MCF 10A (cell line): ENCODE measurements around the gene MEIS2. TPM values are rescaled to one million over a fixed set of nuclear protein-coding genes. Genes with fewer than 3 reads are reported as not detected.

Experiments used
- BruUV-seq: library from RNA; stranded (reverse); fragments of 400-500 nt; replicated peaks from 2 replicates; lab custom pipeline; 2021; lab: Mats Ljungman, UMichigan
- CTCF ChIA-PET: fragments of 300-600 bp; sonication (Branson Sonifier 250); formaldehyde crosslinking; extraction: SDS; loops from one replicate; lab custom pipeline; 2021; ENCODE audit warnings: antibody characterized with exemption, inconsistent platforms; lab: Yijun Ruan, JAX
- POLR2A ChIA-PET: fragments of 300-600, 350-650 bp; sonication (Branson Sonifier 250); formaldehyde crosslinking; extraction: SDS; loops from one replicate; lab custom pipeline; 2020; ENCODE audit warnings: antibody characterized with exemption, inconsistent platforms; lab: Yijun Ruan, JAX
- DNase-seq: peaks from one replicate; pipeline ENCODE4 v3.0.0-alpha.2; 2018; ENCODE audit not compliant: unreplicated experiment
- H3K27ac Mint-ChIP-seq: one replicate; pipeline ENCODE4 v1.8.0; 2022; ENCODE audit warnings: mild to moderate bottlenecking, low read depth, mixed read lengths; ENCODE audit not compliant: unreplicated experiment
- H3K27me3 Mint-ChIP-seq: one replicate; pipeline ENCODE4 v1.8.0; 2022; ENCODE audit warnings: mixed read lengths; ENCODE audit not compliant: insufficient read depth, unreplicated experiment
- H3K36me3 Mint-ChIP-seq: one replicate; pipeline ENCODE4 v1.8.0; 2022; ENCODE audit warnings: mild to moderate bottlenecking, moderate library complexity, mixed read lengths; ENCODE audit not compliant: insufficient read depth, unreplicated experiment
- H3K4me1 Mint-ChIP-seq: one replicate; pipeline ENCODE4 v1.8.0; 2022; ENCODE audit warnings: mixed read lengths; ENCODE audit not compliant: insufficient read depth, unreplicated experiment
- H3K4me3 Mint-ChIP-seq: one replicate; pipeline ENCODE4 v1.8.0; 2022; ENCODE audit warnings: mild to moderate bottlenecking, moderate library complexity, mixed read lengths; ENCODE audit not compliant: unreplicated experiment
- H3K9me3 Mint-ChIP-seq: one replicate; pipeline ENCODE4 v1.8.0; 2022; ENCODE audit warnings: mixed read lengths; ENCODE audit not compliant: unreplicated experiment
- intact Hi-C: fragments of 100-400 bp; cut with micrococcal nuclease; formaldehyde crosslinking; loops from 2 replicates; pipeline ENCODE4 v1.14.1; 2022
- total RNA-seq: library from RNA; stranded (reverse); gene quantifications from 2 replicates; pipeline ENCODE4 v1.2.3, GENCODE V29; 2022
- TF ChIP-seq, protein P1 (sequence below): fragments of 200-600 bp; IDR thresholded peaks from one replicate; pipeline ENCODE4 v1.8.0; 2022; ENCODE audit warnings: antibody characterized with exemption, mild to moderate bottlenecking; ENCODE audit not compliant: unreplicated experiment

MEIS2 gene
- total RNA-seq, 1 experiment from 2014 or later, result 6.9 TPM

DNA sequence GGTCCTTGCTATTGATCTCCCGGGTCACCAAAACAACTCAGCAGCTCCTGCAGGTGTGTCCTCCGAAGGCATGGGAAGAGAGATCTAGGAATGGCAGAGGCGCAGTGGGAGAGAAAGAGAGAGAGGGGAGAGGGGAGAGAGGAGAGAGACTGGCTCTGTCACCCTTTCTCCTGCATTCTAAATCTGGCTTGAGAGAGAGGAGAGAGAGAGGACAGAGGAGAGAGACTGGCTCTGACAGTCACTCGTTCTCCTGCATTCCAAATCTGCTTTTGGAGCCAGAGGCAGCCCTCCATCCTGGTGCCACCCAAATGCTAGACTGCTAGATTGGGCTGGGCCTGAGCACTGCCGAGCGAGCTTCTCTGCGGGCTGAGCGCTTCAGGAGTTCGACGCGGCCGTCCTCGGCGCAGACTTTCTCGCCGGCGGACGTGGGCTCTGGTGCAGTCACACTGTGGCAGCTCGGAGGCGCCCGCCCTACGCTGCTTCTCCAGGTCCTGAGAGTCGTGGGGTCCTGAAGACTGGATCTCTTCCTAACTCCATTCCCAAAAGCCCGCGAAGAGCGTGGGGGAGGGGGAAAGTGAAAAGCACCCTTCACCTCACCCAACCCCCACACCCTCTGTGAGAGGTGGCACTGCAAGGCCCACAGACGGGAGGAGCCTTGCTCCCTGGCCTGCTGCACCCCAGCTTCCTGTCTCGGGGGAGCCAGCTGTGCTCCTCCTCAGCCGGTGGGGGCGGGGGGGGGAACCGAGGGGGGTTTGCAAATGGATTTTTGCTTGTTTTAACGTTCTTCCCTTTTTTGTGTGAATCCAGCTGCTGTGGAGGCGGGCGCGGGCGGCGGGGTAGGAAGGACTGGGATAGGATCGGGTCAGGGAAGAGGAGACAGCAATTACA lies 222.3 kb downstream of the MEIS2 start:
- TF ChIP-seq, protein P1, sequence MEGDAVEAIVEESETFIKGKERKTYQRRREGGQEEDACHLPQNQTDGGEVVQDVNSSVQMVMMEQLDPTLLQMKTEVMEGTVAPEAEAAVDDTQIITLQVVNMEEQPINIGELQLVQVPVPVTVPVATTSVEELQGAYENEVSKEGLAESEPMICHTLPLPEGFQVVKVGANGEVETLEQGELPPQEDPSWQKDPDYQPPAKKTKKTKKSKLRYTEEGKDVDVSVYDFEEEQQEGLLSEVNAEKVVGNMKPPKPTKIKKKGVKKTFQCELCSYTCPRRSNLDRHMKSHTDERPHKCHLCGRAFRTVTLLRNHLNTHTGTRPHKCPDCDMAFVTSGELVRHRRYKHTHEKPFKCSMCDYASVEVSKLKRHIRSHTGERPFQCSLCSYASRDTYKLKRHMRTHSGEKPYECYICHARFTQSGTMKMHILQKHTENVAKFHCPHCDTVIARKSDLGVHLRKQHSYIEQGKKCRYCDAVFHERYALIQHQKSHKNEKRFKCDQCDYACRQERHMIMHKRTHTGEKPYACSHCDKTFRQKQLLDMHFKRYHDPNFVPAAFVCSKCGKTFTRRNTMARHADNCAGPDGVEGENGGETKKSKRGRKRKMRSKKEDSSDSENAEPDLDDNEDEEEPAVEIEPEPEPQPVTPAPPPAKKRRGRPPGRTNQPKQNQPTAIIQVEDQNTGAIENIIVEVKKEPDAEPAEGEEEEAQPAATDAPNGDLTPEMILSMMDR, result no peak
- intact Hi-C loops, result no loop called here
- CTCF ChIA-PET, result interaction anchor here (0.6 to 2.9 kb wide), 10 partner anchors 11 to 1002 kb away, joined by 3 to 18 read pairs (median 4); no protein-coding TSS in a partner anchor

DNA sequence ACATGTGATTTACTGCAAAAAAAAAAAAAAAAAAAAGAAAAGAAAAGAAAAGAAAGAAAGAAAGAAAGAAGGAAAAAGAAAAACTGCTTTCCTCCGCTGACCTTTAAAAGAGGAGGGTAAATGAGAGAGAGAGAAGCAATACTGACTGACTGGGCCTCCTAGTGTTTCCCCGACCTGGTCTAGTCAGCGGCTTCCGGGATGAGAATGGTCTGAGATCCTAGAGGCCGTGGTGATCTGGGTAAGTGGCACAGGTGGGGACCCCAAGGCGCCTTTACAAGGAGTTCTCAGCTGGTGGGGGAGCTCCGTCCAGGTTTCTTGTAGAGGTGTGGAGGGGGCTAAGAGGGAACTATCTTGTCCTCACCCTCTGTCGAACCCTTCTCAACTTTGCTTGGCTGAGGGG lies 223.1 kb downstream of the MEIS2 start:
- Mint-ChIP-seq H3K27me3 (peaks cover 79% of the 10 kb centered on the region), H3K27ac (no peak overlapping the region), H3K9me3 (no peaks in the 10 kb centered on the region), H3K4me3 (no peak overlapping the region), H3K4me1 (no peaks in the 10 kb centered on the region), H3K36me3 (no peaks in the 10 kb centered on the region)
- ChIA-PET CTCF (interaction anchor here (0.6 to 2.6 kb wide), 5 partner anchors 10 to 580 kb away, joined by 3 to 13 read pairs (median 3); no protein-coding TSS in a partner anchor), POLR2A (interaction anchor here (0.6 kb wide), 1 partner anchor 1552 kb away, joined by 3 read pairs; no protein-coding TSS in a partner anchor)
- TF ChIP-seq, protein P1, result no peak
- intact Hi-C loops, result no loop called here
- no TSS peak for BruUV-seq
- no peak for DNase-seq

More for the DNA sequence above, 222.3 kb downstream of the MEIS2 start:
- no peak for DNase-seq
- Mint-ChIP-seq H3K36me3 (no peaks in the 10 kb centered on the region), H3K4me3 (no peak overlapping the region), H3K27me3 (peaks cover 87% of the 10 kb centered on the region), H3K9me3 (no peaks in the 10 kb centered on the region), H3K4me1 (peaks cover 4% of the 10 kb centered on the region), H3K27ac (no peak overlapping the region)
- POLR2A ChIA-PET, result no interaction called here
- no TSS peak for BruUV-seq

DNA sequence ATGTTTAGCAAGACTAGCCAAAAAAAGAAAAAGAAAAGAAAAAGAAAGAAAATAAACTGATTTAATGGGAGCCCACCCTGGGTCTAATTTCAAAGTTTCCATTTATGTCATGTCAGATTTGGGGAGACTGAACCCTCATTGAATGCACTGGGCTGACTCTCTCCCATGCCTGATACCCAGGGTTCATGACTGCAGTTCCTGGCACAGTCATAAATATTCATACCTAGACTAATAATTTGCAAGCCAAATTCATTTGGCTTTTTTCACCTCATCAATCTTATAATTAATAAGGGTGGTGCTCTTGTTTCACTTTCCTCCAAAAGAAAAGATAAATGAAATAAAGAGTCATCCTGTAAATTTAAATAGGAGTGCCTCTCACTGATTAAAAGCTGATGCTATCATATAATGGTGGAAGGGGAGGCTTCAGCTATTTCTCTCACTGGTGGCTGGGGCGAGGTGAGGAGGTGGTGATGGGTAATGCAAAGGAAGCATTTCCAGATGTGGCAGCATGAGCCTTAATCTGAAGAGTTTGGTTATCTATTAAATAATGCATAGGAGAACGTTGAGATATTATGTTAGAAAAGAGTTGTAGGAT lies 224.5 kb downstream of the MEIS2 start:
- CTCF ChIA-PET, result interaction anchor here (1.1 to 2.6 kb wide), 3 partner anchors 225 to 1016 kb away, joined by 5 to 13 read pairs (median 6); no protein-coding TSS in a partner anchor
- no TSS peak for BruUV-seq
- Mint-ChIP-seq H3K4me1 (no peaks in the 10 kb centered on the region), H3K27ac (no peak overlapping the region), H3K27me3 (peaks cover 65% of the 10 kb centered on the region), H3K36me3 (no peaks in the 10 kb centered on the region), H3K4me3 (no peak overlapping the region), H3K9me3 (no peaks in the 10 kb centered on the region)
- intact Hi-C loops, result no loop called here
- TF ChIP-seq, protein P1, result no peak
- no peak for DNase-seq
- POLR2A ChIA-PET, result no interaction called here

DNA sequence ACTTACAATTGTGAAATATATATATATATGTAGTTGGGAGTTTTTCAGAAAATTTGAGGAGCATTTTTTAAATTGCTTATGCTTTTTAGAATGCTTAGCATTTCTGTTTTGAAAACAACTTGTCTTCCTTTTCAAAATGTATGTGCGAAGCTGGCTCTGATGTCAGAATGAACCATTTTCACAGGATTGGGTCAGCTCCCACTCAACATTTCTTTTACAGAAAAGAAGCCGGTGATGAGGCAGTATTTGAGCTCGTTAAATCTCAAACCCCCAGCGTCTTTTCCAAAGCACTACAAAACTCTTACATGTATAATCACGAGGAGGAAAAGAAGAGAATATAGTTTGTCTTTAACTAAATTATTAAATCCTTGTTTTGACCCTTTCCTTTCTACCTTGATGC lies 225.4 kb downstream of the MEIS2 start:
- Mint-ChIP-seq H3K27me3 (peaks cover 62% of the 10 kb centered on the region), H3K27ac (no peak overlapping the region), H3K36me3 (no peaks in the 10 kb centered on the region), H3K9me3 (no peaks in the 10 kb centered on the region), H3K4me3 (no peak overlapping the region), H3K4me1 (no peaks in the 10 kb centered on the region)
- TF ChIP-seq, protein P1, result no peak
- no TSS peak for BruUV-seq
- ChIA-PET CTCF (interaction anchor here (1.1 to 1.8 kb wide), 4 partner anchors 8 to 1017 kb away, joined by 3 to 8 read pairs (median 6); no protein-coding TSS in a partner anchor), POLR2A (interaction anchor here (0.7 kb wide), 1 partner anchor 30 kb away, joined by 3 read pairs; no protein-coding TSS in a partner anchor)
- DNase-seq, result no peak
- intact Hi-C loops, result no loop called here
